ENCODE results near the gene RPL39. TPM values are rescaled to one million over a fixed set of nuclear protein-coding genes. Genes with fewer than 3 reads are reported as not detected.

The RPL39 gene
- polyA plus RNA-seq, 3 donors = 1,908 to 2,198 (median 1,931) TPM

- no peak for TF ChIP-seq CTCF (IDR thresholded peaks at IDR 0.05)
- Mint-ChIP-seq H3K27me3 (ENCODE audit: low read depth in 3 of 3) (peaks cover 0 to 13% (median 0%) of the 10 kb centered on the region in 3 donors), H3K9me3 (peaks cover 0 to 6% (median 0%) of the 10 kb centered on the region in 7 donors), H3K4me3 (peak overlapping the region; percentile 83 to 93), H3K27ac (peak overlapping the region; percentile 85 to 93 (median 90)), H3K36me3 (peaks cover 4 to 6% of the 10 kb centered on the region in 2 donors), H3K4me1 (peaks cover 54% of the 10 kb centered on the region)
- Histone ChIP-seq H3K9me3 (replicated peaks in 1 of 2; ENCODE audit: control insufficient read depth in 1 of 2, insufficient read depth in 1 of 2, low read length in 2 of 2) (no peaks in the 10 kb centered on the region), H3K9ac (ENCODE audit: insufficient read depth, low read length, poor library complexity, severe bottlenecking) (peak overlapping the region; percentile 33), H3K27me3 (ENCODE audit: control insufficient read depth in 2 of 2, insufficient read depth in 2 of 2, low read length in 2 of 2) (no peaks in the 10 kb centered on the region), H3K4me3 (replicated peaks in 1 of 3; ENCODE audit: low read depth in 2 of 3, low read length in 3 of 3) (peak overlapping the region in 1 of 3 experiments; percentile 81), H3K4me2 (replicated peaks; ENCODE audit: extremely low read depth, low read length, poor library complexity, severe bottlenecking) (peak overlapping the region; percentile 87), H4K20me1 (ENCODE audit: insufficient read depth, low read length) (peaks cover 12% of the 10 kb centered on the region), H2AFZ (ENCODE audit: insufficient read depth, low read depth, low read length, poor library complexity, severe bottlenecking) (peak overlapping the region; percentile 4), H3K27ac (ENCODE audit: low read depth in 1 of 2, low read length in 2 of 2) (peak overlapping the region; percentile 80 to 83), H3K36me3 (replicated peaks in 1 of 2; ENCODE audit: control insufficient read depth in 1 of 2, insufficient read depth in 2 of 2, low read length in 2 of 2) (no peaks in the 10 kb centered on the region), H3K79me2 (ENCODE audit: insufficient read depth, low read length) (peaks cover 52% of the 10 kb centered on the region), H3K4me1 (ENCODE audit: control insufficient read depth in 1 of 2, insufficient read depth in 2 of 2, low read length in 2 of 2) (peaks cover 62 to 65% of the 10 kb centered on the region in 2 donors)
- intact Hi-C loops (cut with micrococcal nuclease) = loop anchor here in 1 of 2 donors (10.0 kb wide), 1 partner anchor 62 kb away; the partner anchor contains the start of gene SEPTIN6
- 100% methylated on average over 1 of the region's 10 CpGs for WGBS (ENCODE audit: insufficient coverage)
- no peak for DNase-seq
Observed at GRCh38 chrX:119756926-119757635, 34.3 kb downstream of the RPL39 start.

- Mint-ChIP-seq H3K27ac (peak overlapping the region; percentile 85 to 93 (median 90)), H3K4me3 (peak overlapping the region; percentile 54 to 75), H3K9me3 (peaks cover 0 to 6% (median 0%) of the 10 kb centered on the region in 7 donors), H3K4me1 (peaks cover 47% of the 10 kb centered on the region), H3K27me3 (ENCODE audit: low read depth in 3 of 3) (peaks cover 0 to 13% (median 0%) of the 10 kb centered on the region in 3 donors), H3K36me3 (no peaks in the 10 kb centered on the region)
- no peak for TF ChIP-seq CTCF (IDR thresholded peaks at IDR 0.05)
- H3K36me3 ChIP-seq (replicated peaks in 1 of 2; ENCODE audit: control insufficient read depth in 1 of 2, insufficient read depth in 2 of 2, low read length in 2 of 2) = no peaks in the 10 kb centered on the region
- no peaks in the 10 kb centered on the region for H3K27me3 ChIP-seq (ENCODE audit: control insufficient read depth in 2 of 2, insufficient read depth in 2 of 2, low read length in 2 of 2)
- peaks cover 52 to 55% of the 10 kb centered on the region in 2 donors for H3K4me1 ChIP-seq (ENCODE audit: control insufficient read depth in 1 of 2, insufficient read depth in 2 of 2, low read length in 2 of 2)
- H3K4me2 ChIP-seq (replicated peaks; ENCODE audit: extremely low read depth, low read length, poor library complexity, severe bottlenecking) = peak overlapping the region; percentile 87
- peaks cover 5% of the 10 kb centered on the region for H4K20me1 ChIP-seq (ENCODE audit: insufficient read depth, low read length)
- peak overlapping the region; percentile 33 for H3K9ac ChIP-seq (ENCODE audit: insufficient read depth, low read length, poor library complexity, severe bottlenecking)
- peak overlapping the region in 1 of 3 experiments; percentile 81 for H3K4me3 ChIP-seq (replicated peaks in 1 of 3; ENCODE audit: low read depth in 2 of 3, low read length in 3 of 3)
- peak overlapping the region; percentile 80 to 83 for H3K27ac ChIP-seq (ENCODE audit: low read depth in 1 of 2, low read length in 2 of 2)
- H3K79me2 ChIP-seq (ENCODE audit: insufficient read depth, low read length) = peaks cover 42% of the 10 kb centered on the region
- peak; percentile 49 to 54 (median 53) for DNase-seq
- 0% methylated on average over 5 of the region's 7 CpGs for WGBS (ENCODE audit: insufficient coverage)
- intact Hi-C loops (cut with micrococcal nuclease) = loop anchor here in 1 of 2 donors (10.0 kb wide), 1 partner anchor 61 kb away; the partner anchor contains the start of gene SEPTIN6
- peak overlapping the region; percentile 33 for H2AFZ ChIP-seq (ENCODE audit: insufficient read depth, low read depth, low read length, poor library complexity, severe bottlenecking)
- H3K9me3 ChIP-seq (replicated peaks in 1 of 2; ENCODE audit: control insufficient read depth in 1 of 2, insufficient read depth in 1 of 2, low read length in 2 of 2) = no peaks in the 10 kb centered on the region
Observed at GRCh38 chrX:119755981-119756533, 35.4 kb downstream of the RPL39 start.
